Smooth muscle cell (in vitro differentiated cells): Measurements from ENCODE around the gene CFAP54. TPM values are rescaled to one million over a fixed set of nuclear protein-coding genes. Genes with fewer than 3 reads are reported as not detected.

ENCODE experiments used
- DNase-seq: peaks from one replicate; lab custom pipeline; 2025; ENCODE audit not compliant: unreplicated experiment; lab: John Stamatoyannopoulos, UW
- H2AFZ ChIP-seq: fragments of 200-600 bp; sonication (generic); 2 replicates; pipeline ENCODE4 v1.6.0; 2016; ENCODE audit warnings: antibody characterized with exemption, low read depth, mild to moderate bottlenecking
- H3F3A ChIP-seq: fragments of 200-600 bp; sonication (generic); 2 replicates; pipeline ENCODE4 v1.6.0; 2017; ENCODE audit warnings: antibody characterized with exemption, low read depth
- H3K27ac ChIP-seq: fragments of 200-600 bp; sonication (generic); 2 replicates; pipeline ENCODE4 v1.5.1; 2016; ENCODE audit warnings: low read depth, mild to moderate bottlenecking
- H3K27me3 ChIP-seq: fragments of 200-600 bp; sonication (generic); 2 replicates; pipeline ENCODE4 v1.6.1; 2016; ENCODE audit warnings: low read depth, mild to moderate bottlenecking
- H3K36me3 ChIP-seq: fragments of 200-600 bp; sonication (generic); 2 replicates; pipeline ENCODE4 v1.5.1; 2016; ENCODE audit warnings: low read depth
- H3K4me1 ChIP-seq: fragments of 200-600 bp; sonication (generic); 2 replicates; pipeline ENCODE4 v1.5.1; 2016; ENCODE audit warnings: low read depth
- H3K4me2 ChIP-seq: fragments of 200-600 bp; sonication (generic); 2 replicates; pipeline ENCODE4 v1.6.0; 2016; ENCODE audit warnings: mild to moderate bottlenecking
- H3K4me3 ChIP-seq: fragments of 200-600 bp; sonication (generic); 2 replicates; pipeline ENCODE4 v1.5.1; 2016; ENCODE audit warnings: mild to moderate bottlenecking
- H3K79me2 ChIP-seq: fragments of 200-600 bp; sonication (generic); 2 replicates; pipeline ENCODE4 v1.6.0; 2016; ENCODE audit warnings: low read depth, mild to moderate bottlenecking
- H3K9ac ChIP-seq: fragments of 200-600 bp; sonication (generic); 2 replicates; pipeline ENCODE4 v1.6.0; 2016; ENCODE audit warnings: low read depth
- H3K9me3 ChIP-seq: fragments of 200-600 bp; sonication (generic); replicated peaks from 2 replicates; pipeline ENCODE4 v1.5.1; 2016; ENCODE audit warnings: low read depth
- H4K20me1 ChIP-seq: fragments of 200-600 bp; sonication (generic); 2 replicates; pipeline ENCODE4 v1.6.0; 2016; ENCODE audit warnings: low read depth
- CTCF ChIP-seq: fragments of 200-600 bp; sonication (generic); IDR thresholded peaks from 2 replicates; pipeline ENCODE4 v1.5.1; 2017; ENCODE audit warnings: borderline replicate concordance, mild to moderate bottlenecking, antibody characterized with exemption; ENCODE audit not compliant: insufficient read depth, poor library complexity, severe bottlenecking
- WGBS: methylation state at CpG from one replicate; pipeline ENCODE4 v1.1.7; 2016; ENCODE audit warnings: low lambda C conversion rate; 5-methylcytosine and 5-hydroxymethylcytosine counted together
- polyA plus RNA-seq: library from polyadenylated mRNA; unstranded; fragments of >200 nt; fragmentation: Nextera tagmentation; extraction: Ambion mirVana; gene quantifications from 2 replicates; pipeline ENCODE4 v1.2.1, GENCODE V29; 2016
- total RNA-seq: library from RNA; depleted of rRNA; stranded (reverse); fragments of >200 nt; gene quantifications from 2 replicates; pipeline ENCODE4 v1.2.3, GENCODE V29; 2014

CFAP54 gene
- total and polyA plus RNA-seq, 2 experiments from 2014 or later = 0.35 to 0.67 TPM

GRCh38 chr12:96506776-96507175 lies 17.4 kb downstream of the CFAP54 start:
- Histone ChIP-seq H3K27me3 (peaks cover 5% of the 10 kb centered on the region), H3K27ac (no peak overlapping the region), H3K79me2 (no peaks in the 10 kb centered on the region), H3F3A (no peaks in the 10 kb centered on the region), H4K20me1 (no peaks in the 10 kb centered on the region), H3K9ac (no peak overlapping the region), H3K36me3 (no peaks in the 10 kb centered on the region), H3K4me3 (no peak overlapping the region), H2AFZ (no peak overlapping the region), H3K4me1 (no peaks in the 10 kb centered on the region), H3K9me3 (no peaks in the 10 kb centered on the region), H3K4me2 (no peak overlapping the region)
- WGBS = 95% methylated on average over 1 of the region's 1 CpG
- no peak for DNase-seq
- TF ChIP-seq CTCF = no peak

DNA sequence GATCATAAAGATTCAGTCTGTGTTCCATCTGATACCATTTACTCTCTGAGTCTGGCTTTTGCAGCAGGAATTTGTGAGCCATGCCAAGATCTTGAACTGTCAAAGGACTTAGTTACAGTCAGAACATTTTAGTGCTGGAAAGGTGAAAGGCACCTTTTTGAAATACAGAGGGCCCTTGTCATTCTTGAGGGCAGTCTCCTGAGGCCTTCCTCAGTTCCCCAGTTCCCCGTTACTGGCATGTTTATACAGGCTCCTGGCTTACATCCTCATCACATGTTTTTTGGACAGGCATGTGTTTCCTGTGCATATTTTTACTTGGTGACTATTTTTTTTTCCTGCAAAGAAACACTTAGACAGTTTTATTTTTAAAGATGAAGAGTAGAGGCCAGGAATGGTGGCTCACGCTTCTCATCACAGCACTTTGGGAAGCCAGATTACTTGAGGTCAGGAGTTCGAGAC lies 21.0 kb downstream of the CFAP54 start:
- no peaks in the 10 kb centered on the region for H3K79me2 ChIP-seq
- no peaks in the 10 kb centered on the region for H3K4me1 ChIP-seq
- H2AFZ ChIP-seq = no peak overlapping the region
- TF ChIP-seq CTCF = no peak
- H3K27me3 ChIP-seq = no peaks in the 10 kb centered on the region
- H3K4me3 ChIP-seq = no peak overlapping the region
- no peaks in the 10 kb centered on the region for H3K36me3 ChIP-seq
- no peaks in the 10 kb centered on the region for H3F3A ChIP-seq
- DNase-seq = no peak
- H3K4me2 ChIP-seq = no peak overlapping the region
- no peak overlapping the region for H3K27ac ChIP-seq
- 77% methylated on average over 3 of the region's 3 CpGs for WGBS
- no peaks in the 10 kb centered on the region for H3K9me3 ChIP-seq
- H4K20me1 ChIP-seq = no peaks in the 10 kb centered on the region
- no peak overlapping the region for H3K9ac ChIP-seq

GRCh38 chr12:96513166-96513565 lies 23.8 kb downstream of the CFAP54 start:
- 83% methylated on average over 5 of the region's 5 CpGs for WGBS
- no peak for DNase-seq

More at GRCh38 chr12:96513166-96513565, 23.8 kb downstream of the CFAP54 start:
- TF ChIP-seq CTCF = no peak
- no peaks in the 10 kb centered on the region for H3F3A ChIP-seq
- H3K9me3 ChIP-seq = no peaks in the 10 kb centered on the region
- H3K27ac ChIP-seq = no peak overlapping the region
- H3K36me3 ChIP-seq = no peaks in the 10 kb centered on the region
- no peaks in the 10 kb centered on the region for H4K20me1 ChIP-seq
- no peak overlapping the region for H3K4me3 ChIP-seq
- no peak overlapping the region for H3K4me2 ChIP-seq
- H3K4me1 ChIP-seq = no peaks in the 10 kb centered on the region
- H3K27me3 ChIP-seq = no peaks in the 10 kb centered on the region
- H3K79me2 ChIP-seq = no peaks in the 10 kb centered on the region
- H3K9ac ChIP-seq = no peak overlapping the region
- H2AFZ ChIP-seq = no peak overlapping the region
